ENCODE results near the gene CHRD. TPM values are rescaled to one million over a fixed set of nuclear protein-coding genes. Genes with fewer than 3 reads are reported as not detected.

The CHRD gene
- total RNA-seq, 1 donor from 2014 or later, result 2.0 TPM

GRCh38 chr3:184380185-184380626 lies 352 bp downstream of the CHRD start:
- peak; percentile 88 to 92 for DNase-seq (ENCODE audit: low spot score in 2 of 2)
- FAIRE-seq, result no peak

DNA sequence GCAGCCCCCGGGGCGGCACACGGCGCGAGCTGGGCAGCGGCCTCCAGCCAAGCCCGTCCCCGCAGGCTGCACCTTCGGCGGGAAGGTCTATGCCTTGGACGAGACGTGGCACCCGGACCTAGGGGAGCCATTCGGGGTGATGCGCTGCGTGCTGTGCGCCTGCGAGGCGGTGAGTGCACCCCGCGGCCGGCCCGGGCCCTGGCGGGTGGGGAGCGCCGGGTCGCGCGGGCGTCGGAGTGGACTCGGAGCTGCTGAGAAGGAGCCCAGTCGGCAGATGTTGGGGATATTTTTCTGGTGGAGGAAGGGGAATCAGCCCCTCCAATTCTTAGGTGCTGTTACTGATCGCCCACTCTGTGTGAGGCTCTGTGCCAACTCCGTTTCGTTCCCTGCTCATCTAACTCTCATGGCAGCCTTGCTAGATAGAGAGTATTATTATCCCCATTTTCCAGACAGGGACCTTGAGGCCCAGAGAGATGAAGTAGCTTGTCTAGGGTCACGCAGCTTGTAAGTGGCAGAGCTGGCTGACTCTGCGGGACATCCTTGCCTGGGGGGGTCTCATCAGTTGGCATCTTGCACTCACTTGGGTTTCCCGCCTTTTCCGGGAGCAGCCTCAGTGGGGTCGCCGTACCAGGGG lies 890 bp downstream of the CHRD start:
- DNase-seq (ENCODE audit: low spot score in 2 of 2), result no peak
- no peak for FAIRE-seq

GRCh38 chr3:184381261-184382224 lies 1.7 kb downstream of the CHRD start:
- no peak for FAIRE-seq
- DNase-seq (ENCODE audit: low spot score in 2 of 2), result no peak

- DNase-seq (ENCODE audit: low spot score in 2 of 2), result no peak
- FAIRE-seq, result no peak
Measured at GRCh38 chr3:184382326-184383032, 2.6 kb downstream of the CHRD start.

- no peak for DNase-seq (ENCODE audit: low spot score in 2 of 2)
- FAIRE-seq, result no peak
Measured at GRCh38 chr3:184383033-184383740, 3.3 kb downstream of the CHRD start.

- FAIRE-seq, result no peak
- no peak for DNase-seq (ENCODE audit: low spot score in 2 of 2)
Measured at GRCh38 chr3:184384342-184384741, 4.5 kb downstream of the CHRD start.

- DNase-seq (ENCODE audit: low spot score in 2 of 2) (no peak), FAIRE-seq (no peak)
Measured at GRCh38 chr3:184384856-184385422, 5.1 kb downstream of the CHRD start.

DNA sequence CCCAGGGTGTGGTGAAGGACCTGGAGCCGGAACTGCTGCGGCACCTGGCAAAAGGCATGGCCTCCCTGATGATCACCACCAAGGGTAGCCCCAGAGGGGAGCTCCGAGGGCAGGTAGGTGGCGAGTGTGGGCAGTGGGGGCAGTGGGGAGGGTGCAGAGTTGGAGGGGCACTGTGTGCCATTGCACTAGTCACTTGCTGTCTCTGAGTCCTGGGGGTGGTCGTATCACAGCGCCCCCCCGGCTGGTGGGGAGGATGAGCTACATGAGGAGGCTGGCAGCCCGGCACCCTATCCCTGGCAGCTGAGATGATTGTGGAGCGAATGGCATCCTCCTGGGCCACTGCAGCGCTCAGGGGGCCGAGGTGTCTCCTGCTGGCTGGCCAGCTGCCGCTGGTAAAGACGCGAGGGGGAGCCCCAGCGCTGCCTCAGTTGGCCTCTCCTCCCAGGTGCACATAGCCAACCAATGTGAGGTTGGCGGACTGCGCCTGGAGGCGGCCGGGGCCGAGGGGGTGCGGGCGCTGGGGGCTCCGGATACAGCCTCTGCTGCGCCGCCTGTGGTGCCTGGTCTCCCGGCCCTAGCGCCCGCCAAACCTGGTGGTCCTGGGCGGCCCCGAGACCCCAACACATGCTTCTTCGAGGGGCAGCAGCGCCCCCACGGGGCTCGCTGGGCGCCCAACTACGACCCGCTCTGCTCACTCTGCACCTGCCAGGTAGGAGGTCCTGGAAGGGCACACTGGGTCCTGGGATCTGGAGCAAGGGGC lies 6.4 kb downstream of the CHRD start:
- no peak for FAIRE-seq
- DNase-seq (ENCODE audit: low spot score in 2 of 2), result no peak

- no peak for FAIRE-seq
- DNase-seq (ENCODE audit: low spot score in 2 of 2), result no peak
Measured at GRCh38 chr3:184387174-184387714, 7.4 kb downstream of the CHRD start.

DNA sequence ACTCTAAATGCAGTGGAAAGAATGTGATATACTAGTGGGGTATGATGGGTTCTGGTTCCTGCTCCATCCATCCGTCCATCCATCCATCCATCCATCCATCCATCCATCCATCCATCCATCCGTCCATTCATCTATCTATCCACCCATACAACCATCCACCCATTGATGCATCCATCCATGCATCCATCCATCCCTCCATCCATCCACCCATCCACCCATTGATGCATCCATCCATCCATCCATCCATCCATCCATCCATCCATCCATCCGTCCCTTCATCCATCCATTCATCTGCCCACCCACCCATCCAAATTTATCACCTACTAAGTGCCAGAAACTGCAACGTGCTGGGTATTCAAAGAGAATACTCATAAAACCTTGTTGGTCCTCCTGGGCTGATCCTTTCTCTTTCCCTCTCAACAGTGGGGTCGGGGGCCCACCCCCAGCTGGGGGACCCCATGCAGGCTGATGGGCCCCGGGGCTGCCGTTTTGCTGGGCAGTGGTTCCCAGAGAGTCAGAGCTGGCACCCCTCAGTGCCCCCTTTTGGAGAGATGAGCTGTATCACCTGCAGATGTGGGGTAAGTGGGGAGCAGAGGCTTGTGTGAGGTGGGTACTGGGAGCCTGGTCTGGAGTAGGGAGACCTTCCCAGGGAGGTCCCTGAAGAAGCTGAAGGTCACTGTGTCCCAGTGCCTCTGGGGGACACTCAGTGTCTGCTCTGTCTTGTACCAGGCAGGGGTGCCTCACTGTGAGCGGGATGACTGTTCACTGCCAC lies 8.5 kb downstream of the CHRD start:
- FAIRE-seq (no peak), DNase-seq (ENCODE audit: low spot score in 2 of 2) (no peak)

DNA sequence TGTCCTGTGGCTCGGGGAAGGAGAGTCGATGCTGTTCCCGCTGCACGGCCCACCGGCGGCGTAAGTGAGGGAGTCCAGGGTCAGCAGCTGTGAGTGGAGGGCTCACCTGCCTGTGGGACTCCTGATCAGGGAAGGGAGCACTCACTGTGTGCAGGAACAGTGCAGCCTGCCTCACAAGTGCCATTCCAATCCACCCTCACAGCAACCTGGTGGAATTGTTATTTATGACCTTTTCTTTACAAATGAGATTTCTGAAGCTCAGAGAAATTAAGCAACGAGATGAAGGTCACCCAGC lies 9.0 kb downstream of the CHRD start:
- no peak for FAIRE-seq
- no peak for DNase-seq (ENCODE audit: low spot score in 2 of 2)

- FAIRE-seq, result no peak
Measured at GRCh38 chr3:184389384-184389783, 9.5 kb downstream of the CHRD start.

GRCh38 chr3:184389935-184390528 lies 10.2 kb downstream of the CHRD start:
- DNase-seq (ENCODE audit: low spot score in 2 of 2) (no peak), FAIRE-seq (no peak)

More at GRCh38 chr3:184389384-184389783, 9.5 kb downstream of the CHRD start:
- no peak for DNase-seq (ENCODE audit: low spot score in 2 of 2)

GRCh38 chr3:184391266-184391665 lies 11.4 kb downstream of the CHRD start:
- FAIRE-seq, result no peak
- DNase-seq (ENCODE audit: low spot score in 2 of 2), result no peak

GRCh38 chr3:184395320-184395660 lies 15.4 kb downstream of the CHRD start:
- DNase-seq (ENCODE audit: low spot score in 2 of 2) (no peak), FAIRE-seq (no peak)

DNA sequence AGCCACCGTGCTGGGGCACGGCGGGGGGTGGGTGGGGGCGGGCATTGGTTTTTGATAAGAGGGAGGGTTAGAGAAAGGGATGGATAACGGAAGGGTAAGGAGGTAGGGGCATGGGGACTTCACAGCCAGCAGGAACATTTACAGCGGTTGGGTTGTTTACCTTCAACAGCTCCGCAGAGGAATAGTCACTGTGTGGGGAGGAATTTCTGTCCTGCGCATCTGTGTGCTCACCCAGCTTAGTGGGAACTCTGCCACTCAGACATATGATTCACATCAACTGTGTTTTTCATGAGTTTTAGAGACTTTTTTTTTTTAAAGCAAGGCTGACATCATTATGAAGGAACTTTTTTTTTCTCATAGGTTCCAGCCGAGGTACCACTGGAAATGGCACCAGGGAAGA lies 19.6 kb downstream of the CHRD start:
- no peak for DNase-seq (ENCODE audit: low spot score in 2 of 2)
- no peak for FAIRE-seq

GRCh38 chr3:184405075-184406030 lies 25.5 kb downstream of the CHRD start:
- DNase-seq (ENCODE audit: low spot score in 2 of 2), result no peak
- FAIRE-seq, result no peak

Measured in frontal cortex (tissue), 4 donors.